Fibroblast of lung (primary cell): ENCODE results near the gene MFAP2. TPM values are rescaled to one million over a fixed set of nuclear protein-coding genes. Genes with fewer than 3 reads are reported as not detected.

ENCODE experiments used
- DNase-seq, 2 donors: peaks; one replicate each; pipeline versions ENCODE4 v3.0.0 to v3.0.0-alpha.2; 2010; ENCODE audit warnings: low read depth in 2 of 2
- H2AFZ ChIP-seq: 2 replicates; pipeline ENCODE4 v1.5.1; 2012; ENCODE audit warnings: low read length, control low read depth, inconsistent platforms
- H3K27ac ChIP-seq: 2 replicates; pipeline ENCODE4 v1.5.1; 2011; ENCODE audit warnings: low read length, control low read depth; ENCODE audit not compliant: insufficient read depth
- H3K27me3 ChIP-seq: 2 replicates; pipeline ENCODE4 v1.5.1; 2011; ENCODE audit warnings: mild to moderate bottlenecking, low read length; ENCODE audit not compliant: control insufficient read depth, insufficient read depth
- H3K36me3 ChIP-seq: 2 replicates; pipeline ENCODE4 v1.5.1; 2011; ENCODE audit warnings: low read length; ENCODE audit not compliant: control insufficient read depth, insufficient read depth
- H3K4me1 ChIP-seq: 2 replicates; pipeline ENCODE4 v1.5.1; 2011; ENCODE audit warnings: low read length; ENCODE audit not compliant: control insufficient read depth, insufficient read depth; ENCODE audit errors: extremely low read depth
- H3K4me2 ChIP-seq: 2 replicates; pipeline ENCODE4 v1.5.1; 2011; ENCODE audit warnings: low read length, control low read depth; ENCODE audit not compliant: insufficient read depth; ENCODE audit errors: extremely low read depth
- H3K4me3 ChIP-seq, 4 experiments: fragments of 200-600 bp in 1 of 4; sonication (generic) in 1 of 4; replicated peaks in 1 of 4; 2 replicates each; pipeline ENCODE4 v1.5.1; 2011 to 2016; ENCODE audit warnings: low read length in 4 of 4, low read depth in 3 of 4, mild to moderate bottlenecking in 3 of 4, control low read depth in 2 of 4, inconsistent platforms in 1 of 4, mixed read lengths in 1 of 4; ENCODE audit not compliant: insufficient read depth in 1 of 4; ENCODE audit errors: control extremely low read depth in 1 of 4
- H3K79me2 ChIP-seq: 2 replicates; pipeline ENCODE4 v1.5.1; 2012; ENCODE audit warnings: mild to moderate bottlenecking, low read length, inconsistent platforms; ENCODE audit not compliant: control insufficient read depth, insufficient read depth
- H3K9ac ChIP-seq: 2 replicates; pipeline ENCODE4 v1.5.1; 2011; ENCODE audit warnings: mild to moderate bottlenecking, low read length, control low read depth; ENCODE audit not compliant: insufficient read depth
- H3K9me3 ChIP-seq: 2 replicates; pipeline ENCODE4 v1.5.1; 2012; ENCODE audit warnings: low read depth, low read length; ENCODE audit not compliant: control insufficient read depth, insufficient read depth
- H4K20me1 ChIP-seq: 2 replicates; pipeline ENCODE4 v1.5.1; 2011; ENCODE audit warnings: low read length; ENCODE audit not compliant: control insufficient read depth, insufficient read depth; ENCODE audit errors: extremely low read depth
- CTCF ChIP-seq, 2 donors: IDR thresholded peaks in 1 of 2; conservative IDR thresholded peaks in 1 of 2; 1 replicate in 1 of 2; 2 replicates in 1 of 2; pipeline ENCODE4 v1.5.1; 2011 to 2012; ENCODE audit warnings: low read length in 2 of 2, control low read depth in 1 of 2, inconsistent platforms in 1 of 2, low read depth in 1 of 2, mild to moderate bottlenecking in 1 of 2
- EZH2 ChIP-seq: IDR thresholded peaks from 2 replicates; pipeline ENCODE4 v1.5.1; 2012; ENCODE audit warnings: low read length, control low read depth, mild to moderate bottlenecking; ENCODE audit errors: missing control alignments
- polyA plus RNA-seq, 2 donors: library from polyadenylated mRNA; depleted of rRNA in 1 of 2; stranded (reverse) in 1 of 2; unstranded in 1 of 2; fragments of >200 nt; gene quantifications; 2 replicates each; pipeline ENCODE4 v1.2.1, GENCODE V29; 2011 to 2012; ENCODE audit warnings: missing spikeins in 1 of 2
- total RNA-seq: library from RNA; depleted of rRNA; stranded (reverse); fragments of >200 nt; gene quantifications from 2 replicates; pipeline ENCODE4 v1.2.1, GENCODE V29; 2014

MFAP2 gene
- total and polyA plus RNA-seq, 2 donors (not counting 1 experiment from before 2014, with no cell fraction given), result 14.1 to 16.2 TPM

GRCh38 chr1:16976966-16977365 lies 3.5 kb downstream of the MFAP2 start:
- H2AFZ ChIP-seq, result no peak overlapping the region
- peaks cover 21% of the 10 kb centered on the region for H3K4me1 ChIP-seq
- H3K36me3 ChIP-seq, result peaks cover 1% of the 10 kb centered on the region
- H3K4me2 ChIP-seq, result no peak overlapping the region
- no peaks in the 10 kb centered on the region for H3K9me3 ChIP-seq
- H3K9ac ChIP-seq, result no peak overlapping the region
- H3K27ac ChIP-seq, result no peak overlapping the region
- peaks cover 10% of the 10 kb centered on the region for H3K79me2 ChIP-seq
- H3K27me3 ChIP-seq, result no peaks in the 10 kb centered on the region
- TF ChIP-seq CTCF (conservative IDR thresholded peaks at IDR 0.05 in 1 of 2, IDR thresholded peaks at IDR 0.05 in 1 of 2; ENCODE audit: low read depth in 1 of 2, low read length in 2 of 2) (no peak), EZH2 (no peak)
- no peaks in the 10 kb centered on the region for H4K20me1 ChIP-seq
- H3K4me3 ChIP-seq, result no peak overlapping the region
- no peak for DNase-seq

DNA sequence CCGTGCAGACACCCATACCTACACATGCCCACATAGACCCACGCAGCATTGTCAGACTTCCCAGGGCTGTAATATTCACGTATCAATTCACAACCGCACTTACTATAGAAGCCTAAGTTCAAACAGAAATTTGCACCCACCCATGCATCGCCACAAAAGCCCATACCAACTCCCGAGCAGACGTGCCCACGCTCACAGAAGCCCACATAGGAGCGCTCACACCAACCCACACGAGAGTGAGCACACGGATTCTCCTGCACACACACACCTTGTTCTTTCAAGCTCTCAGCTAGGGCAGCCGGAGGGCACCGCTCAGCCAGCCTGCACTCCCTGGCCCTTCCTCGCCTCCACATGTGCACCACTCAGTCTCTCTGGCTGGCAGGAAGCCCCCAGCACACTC lies 4.6 kb downstream of the MFAP2 start:
- no peaks in the 10 kb centered on the region for H3K27me3 ChIP-seq
- no peak for DNase-seq

GRCh38 chr1:16975211-16975610 lies 5.2 kb downstream of the MFAP2 start:
- H4K20me1 ChIP-seq, result no peaks in the 10 kb centered on the region
- no peak for TF ChIP-seq CTCF (conservative IDR thresholded peaks at IDR 0.05 in 1 of 2, IDR thresholded peaks at IDR 0.05 in 1 of 2; ENCODE audit: low read depth in 1 of 2, low read length in 2 of 2)
- TF ChIP-seq EZH2, result no peak

More for the DNA sequence above, 4.6 kb downstream of the MFAP2 start:
- Histone ChIP-seq H3K4me2 (no peak overlapping the region), H3K4me3 (no peak overlapping the region), H3K36me3 (peaks cover 5% of the 10 kb centered on the region), H3K4me1 (peaks cover 19% of the 10 kb centered on the region), H2AFZ (no peak overlapping the region), H3K27ac (no peak overlapping the region), H3K79me2 (peaks cover 10% of the 10 kb centered on the region), H3K9ac (no peak overlapping the region), H3K9me3 (no peaks in the 10 kb centered on the region), H4K20me1 (no peaks in the 10 kb centered on the region)
- TF ChIP-seq CTCF (conservative IDR thresholded peaks at IDR 0.05 in 1 of 2, IDR thresholded peaks at IDR 0.05 in 1 of 2; ENCODE audit: low read depth in 1 of 2, low read length in 2 of 2) (no peak), EZH2 (no peak)

More at GRCh38 chr1:16975211-16975610, 5.2 kb downstream of the MFAP2 start:
- no peak overlapping the region for H3K4me2 ChIP-seq
- H3K4me3 ChIP-seq, result no peak overlapping the region
- H3K9ac ChIP-seq, result no peak overlapping the region
- H3K36me3 ChIP-seq, result peaks cover 5% of the 10 kb centered on the region
- no peak overlapping the region for H2AFZ ChIP-seq
- peaks cover 10% of the 10 kb centered on the region for H3K79me2 ChIP-seq
- no peaks in the 10 kb centered on the region for H3K27me3 ChIP-seq
- peaks cover 16% of the 10 kb centered on the region for H3K4me1 ChIP-seq
- no peaks in the 10 kb centered on the region for H3K9me3 ChIP-seq
- no peak for DNase-seq
- no peak overlapping the region for H3K27ac ChIP-seq
